Hepatocyte (in vitro differentiated cells): ENCODE data around the gene GHRL. TPM values are rescaled to one million over a fixed set of nuclear protein-coding genes. Genes with fewer than 3 reads are reported as not detected.

Experiments used
- DNase-seq: peaks from one replicate; pipeline ENCODE4 v3.0.0-alpha.2; 2016; ENCODE audit warnings: low spot score
- H2AFZ ChIP-seq: fragments of 200-600 bp; sonication (generic); 2 replicates; pipeline ENCODE4 v1.6.0; 2016; ENCODE audit warnings: antibody characterized with exemption, mild to moderate bottlenecking
- H3K27ac ChIP-seq: fragments of 200-600 bp; sonication (generic); 2 replicates; pipeline ENCODE4 v1.5.1; 2016; ENCODE audit warnings: mild to moderate bottlenecking
- H3K27me3 ChIP-seq: fragments of 200-600 bp; sonication (generic); 2 replicates; pipeline ENCODE4 v1.6.1; 2016
- H3K36me3 ChIP-seq: fragments of 200-600 bp; sonication (generic); replicated peaks from 2 replicates; pipeline ENCODE4 v1.5.1; 2016; ENCODE audit warnings: low read depth; ENCODE audit not compliant: insufficient read depth
- H3K4me1 ChIP-seq: fragments of 200-600 bp; sonication (generic); 2 replicates; pipeline ENCODE4 v1.5.1; 2016; ENCODE audit warnings: mild to moderate bottlenecking, moderate library complexity; ENCODE audit not compliant: insufficient read depth
- H3K4me2 ChIP-seq: fragments of 200-600 bp; sonication (generic); 2 replicates; pipeline ENCODE4 v1.6.0; 2016
- H3K4me3 ChIP-seq: fragments of 200-600 bp; sonication (generic); 2 replicates; pipeline ENCODE4 v1.5.1; 2016; ENCODE audit warnings: mild to moderate bottlenecking
- H3K79me2 ChIP-seq: fragments of 200-600 bp; sonication (generic); 2 replicates; pipeline ENCODE4 v1.6.0; 2017; ENCODE audit warnings: mild to moderate bottlenecking
- H3K9me2 ChIP-seq: fragments of 200-600 bp; sonication (generic); replicated peaks from 2 replicates; pipeline ENCODE4 v1.6.0; 2017; ENCODE audit warnings: mild to moderate bottlenecking; ENCODE audit not compliant: insufficient read depth
- H3K9me3 ChIP-seq: fragments of 200-600 bp; sonication (generic); 2 replicates; pipeline ENCODE4 v1.5.1; 2016; ENCODE audit warnings: low read depth, mild to moderate bottlenecking
- H4K20me1 ChIP-seq: fragments of 200-600 bp; sonication (generic); 2 replicates; pipeline ENCODE4 v1.6.0; 2016; ENCODE audit warnings: mild to moderate bottlenecking; ENCODE audit not compliant: insufficient read depth, poor library complexity, severe bottlenecking
- CTCF ChIP-seq: fragments of 200-600 bp; sonication (generic); IDR thresholded peaks from 2 replicates; pipeline ENCODE4 v1.5.1; 2016; ENCODE audit warnings: antibody characterized with exemption, mild to moderate bottlenecking; ENCODE audit not compliant: poor library complexity
- EZH2 ChIP-seq: fragments of 200-600 bp; sonication (generic); IDR thresholded peaks from 2 replicates; pipeline ENCODE4 v1.6.1; 2016; ENCODE audit warnings: antibody characterized with exemption, mild to moderate bottlenecking, borderline replicate concordance
- EZH2phosphoT487 ChIP-seq: fragments of 200-600 bp; sonication (generic); IDR thresholded peaks from one replicate; pipeline ENCODE4 v1.6.1; 2018; ENCODE audit warnings: antibody characterized with exemption, mild to moderate bottlenecking, low read depth, moderate library complexity; ENCODE audit not compliant: unreplicated experiment, severe bottlenecking
- WGBS: methylation state at CpG from one replicate; pipeline ENCODE4 v1.1.6; 2016; ENCODE audit warnings: low lambda C conversion rate; ENCODE audit errors: missing lambda C conversion rate; 5-methylcytosine and 5-hydroxymethylcytosine counted together
- polyA plus RNA-seq: library from polyadenylated mRNA; unstranded; fragments of >200 nt; fragmentation: Nextera tagmentation; extraction: Ambion mirVana; gene quantifications from 2 replicates; pipeline ENCODE4 v1.2.1, GENCODE V29; 2016
- total RNA-seq: library from RNA; depleted of rRNA; stranded (reverse); fragments of >200 nt; gene quantifications from 2 replicates; pipeline ENCODE4 v1.2.3, GENCODE V29; 2014

Gene GHRL
- total and polyA plus RNA-seq, 2 experiments from 2014 or later = 11.3 to 12.4 TPM

- Histone ChIP-seq H3K27ac (no peak overlapping the region), H3K4me2 (peak overlapping the region; percentile 74), H3K4me3 (no peak overlapping the region), H4K20me1 (peaks cover 28% of the 10 kb centered on the region), H3K27me3 (peaks cover 7% of the 10 kb centered on the region), H3K36me3 (no peaks in the 10 kb centered on the region), H2AFZ (no peak overlapping the region), H3K9me2 (no peaks in the 10 kb centered on the region), H3K79me2 (peaks cover 36% of the 10 kb centered on the region), H3K9me3 (no peaks in the 10 kb centered on the region), H3K4me1 (peaks cover 19% of the 10 kb centered on the region)
- no peak for DNase-seq
- TF ChIP-seq CTCF = no peak
- no peak for TF ChIP-seq EZH2phosphoT487
- 95% methylated on average over 8 of the region's 8 CpGs for WGBS
Observed at GRCh38 chr3:10321630-10322351, 29.0 kb upstream of the GHRL start.

- H2AFZ ChIP-seq = peak overlapping the region; percentile 50
- WGBS = 2% methylated on average over 9 of the region's 9 CpGs
- H3K4me1 ChIP-seq = peaks cover 19% of the 10 kb centered on the region
- H4K20me1 ChIP-seq = peaks cover 38% of the 10 kb centered on the region
- H3K27me3 ChIP-seq = no peaks in the 10 kb centered on the region
- no peak for TF ChIP-seq EZH2phosphoT487
- no peak for TF ChIP-seq EZH2
- no peak for TF ChIP-seq CTCF
- H3K4me3 ChIP-seq = peak overlapping the region; percentile 64
- H3K79me2 ChIP-seq = peaks cover 42% of the 10 kb centered on the region
- H3K27ac ChIP-seq = peak overlapping the region; percentile 91
- peak overlapping the region; percentile 92 for H3K4me2 ChIP-seq
- DNase-seq = no peak
- H3K36me3 ChIP-seq = no peaks in the 10 kb centered on the region
- no peaks in the 10 kb centered on the region for H3K9me2 ChIP-seq
- H3K9me3 ChIP-seq = no peaks in the 10 kb centered on the region
Observed at GRCh38 chr3:10320320-10320677, 27.6 kb upstream of the GHRL start.

GRCh38 chr3:10319804-10320203 lies 27.1 kb upstream of the GHRL start:
- Histone ChIP-seq H4K20me1 (peaks cover 38% of the 10 kb centered on the region), H3K9me2 (no peaks in the 10 kb centered on the region), H3K4me3 (peak overlapping the region; percentile 64), H3K79me2 (peaks cover 43% of the 10 kb centered on the region), H3K9me3 (no peaks in the 10 kb centered on the region), H3K4me2 (peak overlapping the region; percentile 92), H3K4me1 (peaks cover 19% of the 10 kb centered on the region), H2AFZ (no peak overlapping the region), H3K27ac (peak overlapping the region; percentile 91), H3K36me3 (no peaks in the 10 kb centered on the region), H3K27me3 (no peaks in the 10 kb centered on the region)
- WGBS = no CpG with 5 or more reads among the region's 3 CpGs
- no peak for DNase-seq
- no peak for TF ChIP-seq CTCF
- no peak for TF ChIP-seq EZH2
- TF ChIP-seq EZH2phosphoT487 = no peak
